Fibroblast of villous mesenchyme (primary cell): Measurements from ENCODE around the gene LMAN2. TPM values are rescaled to one million over a fixed set of nuclear protein-coding genes. Genes with fewer than 3 reads are reported as not detected.
A peak's percentile ranks its signal among the peaks of the same experiment; 100 is the strongest.

Source experiments
- DNase-seq: peaks from one replicate; pipeline ENCODE4 v3.0.0-alpha.2; 2010; ENCODE audit warnings: low read depth
- H3K4me3 ChIP-seq: 2 replicates; pipeline ENCODE4 v1.5.1; 2011; ENCODE audit warnings: low read depth, mild to moderate bottlenecking, low read length
- CTCF ChIP-seq: IDR thresholded peaks from 2 replicates; pipeline ENCODE4 v1.5.1; 2012; ENCODE audit warnings: low read depth, mild to moderate bottlenecking, low read length; ENCODE audit not compliant: insufficient read depth
- total RNA-seq: library from RNA; depleted of rRNA; stranded (reverse); fragments of >200 nt; gene quantifications from 2 replicates; pipeline ENCODE4 v1.2.3, GENCODE V29; 2012

Gene LMAN2
- total RNA-seq, 1 donor: 284 TPM

GRCh38 chr5:177330991-177331842, 20.3 kb downstream of the LMAN2 start:
- no peak for DNase-seq
- no peak for TF ChIP-seq CTCF
- no peak overlapping the region for H3K4me3 ChIP-seq

GRCh38 chr5:177329883-177330282, 21.6 kb downstream of the LMAN2 start:
- no peak for DNase-seq
- H3K4me3 ChIP-seq: no peak overlapping the region
- TF ChIP-seq CTCF: no peak

- no peak overlapping the region for H3K4me3 ChIP-seq
- no peak for DNase-seq
- TF ChIP-seq CTCF: no peak
Measured at GRCh38 chr5:177328545-177329231, 22.8 kb downstream of the LMAN2 start.

- H3K4me3 ChIP-seq: no peak overlapping the region
- TF ChIP-seq CTCF: no peak
- DNase-seq: peak; percentile 50
Measured at GRCh38 chr5:177327539-177328522, 23.6 kb downstream of the LMAN2 start.

- no peak overlapping the region for H3K4me3 ChIP-seq
- no peak for DNase-seq
- TF ChIP-seq CTCF: no peak
Measured at GRCh38 chr5:177325868-177326381, 25.5 kb downstream of the LMAN2 start.

GRCh38 chr5:177320879-177321278, 30.6 kb downstream of the LMAN2 start:
- no peak overlapping the region for H3K4me3 ChIP-seq
- DNase-seq: no peak
- TF ChIP-seq CTCF: no peak
